ENCODE measurements around the gene TMC5. TPM values are rescaled to one million over a fixed set of nuclear protein-coding genes. Genes with fewer than 3 reads are reported as not detected.
"Not testable (repeated sequence)": the region's sequence is repeated elsewhere in the genome, so short reads cannot be mapped to it uniquely, and the experiment has no call there.

TMC5 gene
- total and polyA plus RNA-seq, 2 of the 13 experiments (the other 11 are each of a cell fraction or from before 2014, with no cell fraction given) = 0.09 to 0.41 TPM

GRCh38 chr16:19393226-19394111 lies 24.2 kb upstream of the TMC5 start (continued):
- TF ChIP-seq ZSCAN5A (CRISPR knock-in tag; IDR thresholded peaks at IDR 0.05; ENCODE audit: borderline replicate concordance) (no peak), SMYD3 (CRISPR knock-in tag; IDR thresholded peaks at IDR 0.05) (no peak), RFX5 (IDR thresholded peaks at IDR 0.05; ENCODE audit: low read depth, low read length) (no peak), ZBTB10 (CRISPR knock-in tag; IDR thresholded peaks at IDR 0.05; ENCODE audit: borderline replicate concordance) (no peak)

- H3K4me3 ChIP-seq (replicated peaks in 1 of 3; ENCODE audit: insufficient read depth in 1 of 3, low read depth in 2 of 3, low read length in 3 of 3); CTCF ChIA-PET (ENCODE audit: low intra/inter-chr PET ratio, low total read pairs); H3K27ac ChIP-seq (ENCODE audit: extremely low read length, insufficient read depth, low read length); H3K79me2 ChIP-seq (ENCODE audit: insufficient read depth, low read length); H3K4me2 ChIP-seq (ENCODE audit: low read depth, low read length); H3K9me3 ChIP-seq (ENCODE audit: low read length); in situ Hi-C loops (cut with HindIII; ENCODE audit: extremely low pct_ligation_motif_present, low pct_unique_long_range_greater_than_20kb); BruUV-seq (replicated peaks); H2AFZ ChIP-seq (ENCODE audit: low read length); ATAC-seq; POLR2A ChIA-PET; FAIRE-seq; intact Hi-C loops (cut with micrococcal nuclease; ENCODE audit: unreplicated experiment); H3K9ac ChIP-seq (ENCODE audit: insufficient read depth, low read depth, low read length); H4K20me1 ChIP-seq (ENCODE audit: insufficient read depth, low read length); H3K36me3 ChIP-seq (replicated peaks in 1 of 2; ENCODE audit: control insufficient read depth in 1 of 2, insufficient read depth in 2 of 2, low read length in 2 of 2): not testable (repeated sequence)
- DNase-seq (ENCODE audit: low spot score) = peak; percentile 25
- WGBS (ENCODE audit: low lambda C conversion rate) = 22% methylated on average over 4 of the region's 4 CpGs
- Histone ChIP-seq H3K4me1 (ENCODE audit: insufficient read depth, low read length) (peaks cover 16% of the 10 kb centered on the region), H3K27me3 (ENCODE audit: control insufficient read depth in 1 of 2, insufficient read depth in 2 of 2, low read length in 2 of 2) (peaks cover 0 to 11% of the 10 kb centered on the region in 2 experiments; a peak in 1 of 5 replicates)
Observed at GRCh38 chr16:19395646-19396267, 21.9 kb upstream of the TMC5 start.
